ENCODE data around the gene NDFIP2.
"Not testable (repeated sequence)": the region's sequence is repeated elsewhere in the genome, so short reads cannot be mapped to it uniquely, and the experiment has no call there.

NDFIP2 gene

DNA sequence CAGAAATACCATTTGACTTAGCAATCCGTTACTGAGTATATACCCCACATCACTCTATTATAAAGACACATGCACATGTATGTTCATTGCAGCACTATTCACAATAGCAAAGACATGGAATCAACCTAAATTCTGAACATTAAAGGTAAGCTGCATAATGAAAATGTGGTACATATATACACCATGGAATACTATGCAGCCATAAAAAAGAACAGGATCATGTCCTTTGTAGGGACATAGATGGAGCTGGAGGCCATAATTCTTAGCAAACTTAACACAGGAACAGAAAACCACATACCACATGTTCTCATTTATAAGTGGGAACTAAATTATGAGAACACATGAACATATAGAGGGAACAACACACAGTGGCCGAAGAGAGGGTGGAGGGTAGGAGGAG is 85.2 kb downstream of the NDFIP2 start:
- H2BK5ac ChIP-seq (ENCODE audit: low read depth, low read length, poor library complexity): no peak overlapping the region
- WGBS (ENCODE audit: extremely low coverage, insufficient coverage, insufficient read length): no CpG with 5 or more reads among the region's 2 CpGs
- peaks cover 3% of the 10 kb centered on the region for H3K9me3 ChIP-seq (ENCODE audit: insufficient read depth, low read depth, low read length)
- H4K91ac ChIP-seq (ENCODE audit: low read depth, low read length): no peak overlapping the region
- H4K8ac ChIP-seq (ENCODE audit: low read depth, low read length): no peak overlapping the region
- no peak overlapping the region for H2BK120ac ChIP-seq (ENCODE audit: insufficient read depth, low read length, poor library complexity)
- no peak overlapping the region for H2AK5ac ChIP-seq (ENCODE audit: low read length)
- H3K79me2 ChIP-seq (ENCODE audit: control insufficient read depth, insufficient read depth, low read length, poor library complexity): no peaks in the 10 kb centered on the region
- no peak overlapping the region for H2AFZ ChIP-seq (ENCODE audit: insufficient read depth, low read length, poor library complexity)
- no peak overlapping the region for H3K14ac ChIP-seq (ENCODE audit: low read length)
- H3K27me3 ChIP-seq (ENCODE audit: insufficient read depth, low read length): no peaks in the 10 kb centered on the region
- H3K4me1 ChIP-seq (ENCODE audit: control insufficient read depth in 1 of 2, insufficient read depth in 2 of 2, low read length in 2 of 2): peaks cover 0 to under 1% of the 10 kb centered on the region in 2 experiments
- H3K9ac ChIP-seq (ENCODE audit: low read length): no peak overlapping the region
- H3K27ac ChIP-seq (ENCODE audit: low read depth, low read length): no peak overlapping the region
- no peak overlapping the region for H3K4me3 ChIP-seq (ENCODE audit: low read depth, low read length)
- H3K4ac ChIP-seq (ENCODE audit: low read depth, low read length): no peak overlapping the region
- no peak overlapping the region for H2BK12ac ChIP-seq (ENCODE audit: low read length)
- no peak for DNase-seq
- H4K12ac ChIP-seq (ENCODE audit: low read depth, low read length): no peak overlapping the region
- peaks cover 0 to 1% of the 10 kb centered on the region in 2 experiments for H3K36me3 ChIP-seq (ENCODE audit: control insufficient read depth in 1 of 2, insufficient read depth in 2 of 2, low read length in 2 of 2)
- H3K18ac ChIP-seq (ENCODE audit: low read length): no peak overlapping the region
- H3K4me2 ChIP-seq (ENCODE audit: low read length): no peak overlapping the region
- H3K79me1 ChIP-seq (ENCODE audit: low read length): no peaks in the 10 kb centered on the region
- H3K23ac ChIP-seq (ENCODE audit: low read length): no peak overlapping the region

DNA sequence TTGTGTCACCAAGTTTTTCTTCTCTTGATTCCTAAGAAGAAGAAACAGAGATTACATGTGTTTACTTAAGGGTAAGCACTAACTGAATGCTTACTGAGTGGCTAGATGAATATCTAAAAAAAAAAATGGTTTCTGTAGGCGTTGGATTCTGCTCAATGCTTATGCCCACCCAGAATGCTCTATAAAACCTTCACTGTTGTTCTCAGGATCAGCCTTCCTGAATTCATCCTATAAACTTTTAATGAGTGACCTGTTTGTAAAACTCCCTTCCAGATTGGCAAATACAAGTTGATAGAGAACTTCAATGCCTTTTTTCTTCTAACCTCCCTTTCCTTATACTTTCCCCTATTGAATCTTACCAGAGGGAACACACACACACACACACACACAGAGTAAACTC is 90.2 kb downstream of the NDFIP2 start:
- no peak overlapping the region for H3K27ac ChIP-seq (ENCODE audit: low read depth, low read length)
- no peak overlapping the region for H3K4ac ChIP-seq (ENCODE audit: low read depth, low read length)

DNA sequence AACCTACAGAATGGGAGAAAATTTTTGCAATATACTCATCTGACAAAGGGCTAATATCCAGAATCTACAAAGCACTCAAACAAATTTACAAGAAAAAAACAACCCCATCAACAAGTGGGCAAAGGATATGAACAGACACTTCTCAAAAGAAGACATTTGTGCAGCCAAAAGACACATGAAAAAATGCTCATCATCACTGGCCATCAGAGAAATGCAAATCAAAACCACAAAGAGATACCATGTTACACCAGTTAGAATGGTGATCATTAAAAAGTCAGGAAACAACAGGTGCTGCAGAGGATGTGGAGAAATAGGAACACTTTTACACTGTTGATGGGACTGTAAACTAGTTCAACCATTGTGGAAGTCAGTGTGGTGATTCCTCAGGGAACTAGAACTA is 92.9 kb downstream of the NDFIP2 start:
- H3K18ac ChIP-seq (ENCODE audit: low read length); H3K4me1 ChIP-seq (ENCODE audit: control insufficient read depth in 1 of 2, insufficient read depth in 2 of 2, low read length in 2 of 2); H3K79me1 ChIP-seq (ENCODE audit: low read length): not testable (repeated sequence)

More for the DNA sequence above, 90.2 kb downstream of the NDFIP2 start:
- no peak overlapping the region for H4K8ac ChIP-seq (ENCODE audit: low read depth, low read length)
- no peak overlapping the region for H3K14ac ChIP-seq (ENCODE audit: low read length)
- no peaks in the 10 kb centered on the region for H3K27me3 ChIP-seq (ENCODE audit: insufficient read depth, low read length)
- no peak overlapping the region for H3K18ac ChIP-seq (ENCODE audit: low read length)
- H2AK5ac ChIP-seq (ENCODE audit: low read length): no peak overlapping the region
- no peaks in the 10 kb centered on the region for H3K79me1 ChIP-seq (ENCODE audit: low read length)
- H3K4me2 ChIP-seq (ENCODE audit: low read length): no peak overlapping the region
- H3K4me1 ChIP-seq (ENCODE audit: control insufficient read depth in 1 of 2, insufficient read depth in 2 of 2, low read length in 2 of 2): no peaks in the 10 kb centered on the region
- H2AFZ ChIP-seq (ENCODE audit: insufficient read depth, low read length, poor library complexity): no peak overlapping the region
- no peaks in the 10 kb centered on the region for H3K79me2 ChIP-seq (ENCODE audit: control insufficient read depth, insufficient read depth, low read length, poor library complexity)
- H2BK5ac ChIP-seq (ENCODE audit: low read depth, low read length, poor library complexity): no peak overlapping the region
- H4K91ac ChIP-seq (ENCODE audit: low read depth, low read length): no peak overlapping the region
- H3K9ac ChIP-seq (ENCODE audit: low read length): no peak overlapping the region
- no peak overlapping the region for H3K4me3 ChIP-seq (ENCODE audit: low read depth, low read length)
- WGBS (ENCODE audit: extremely low coverage, insufficient coverage, insufficient read length): no CpG with 5 or more reads among the region's 1 CpG
- H3K36me3 ChIP-seq (ENCODE audit: control insufficient read depth in 1 of 2, insufficient read depth in 2 of 2, low read length in 2 of 2): no peaks in the 10 kb centered on the region
- no peak overlapping the region for H3K23ac ChIP-seq (ENCODE audit: low read length)
- peaks cover 2% of the 10 kb centered on the region for H3K9me3 ChIP-seq (ENCODE audit: insufficient read depth, low read depth, low read length)
- DNase-seq: no peak
- no peak overlapping the region for H2BK120ac ChIP-seq (ENCODE audit: insufficient read depth, low read length, poor library complexity)
- no peak overlapping the region for H4K12ac ChIP-seq (ENCODE audit: low read depth, low read length)
- no peak overlapping the region for H2BK12ac ChIP-seq (ENCODE audit: low read length)

DNA sequence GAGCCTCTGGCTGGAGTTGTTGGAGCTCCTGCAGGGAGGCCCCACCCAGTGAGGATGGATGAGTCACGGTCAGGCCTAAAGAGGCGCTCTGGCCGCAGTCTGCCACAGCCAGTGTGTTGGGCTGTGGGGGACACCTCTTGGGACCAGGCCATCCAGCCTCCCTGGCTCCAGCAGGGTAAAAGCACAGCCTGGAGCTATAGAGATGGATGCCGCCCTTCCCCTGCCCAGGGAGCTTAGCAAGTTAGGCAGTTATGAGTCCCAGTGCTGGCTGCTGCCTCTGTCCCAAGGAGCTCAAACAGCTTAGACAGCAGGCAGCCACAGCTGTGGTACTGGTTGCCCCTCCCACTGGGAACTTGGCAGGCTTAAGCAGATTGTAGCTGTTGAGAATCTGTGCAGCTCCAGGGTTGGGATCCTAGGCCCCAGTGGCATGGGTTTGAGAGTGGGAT is 100.9 kb downstream of the NDFIP2 start:
- no peaks in the 10 kb centered on the region for H3K79me1 ChIP-seq (ENCODE audit: low read length)
- H2BK12ac ChIP-seq (ENCODE audit: low read length): no peak overlapping the region
- no peak overlapping the region for H3K4ac ChIP-seq (ENCODE audit: low read depth, low read length)
- H3K14ac ChIP-seq (ENCODE audit: low read length): no peak overlapping the region
- H3K23ac ChIP-seq (ENCODE audit: low read length): no peak overlapping the region
- no peaks in the 10 kb centered on the region for H3K36me3 ChIP-seq (ENCODE audit: control insufficient read depth in 1 of 2, insufficient read depth in 2 of 2, low read length in 2 of 2)
- no peak overlapping the region for H3K18ac ChIP-seq (ENCODE audit: low read length)
- H3K27me3 ChIP-seq (ENCODE audit: insufficient read depth, low read length): no peaks in the 10 kb centered on the region
- H4K8ac ChIP-seq (ENCODE audit: low read depth, low read length): no peak overlapping the region
- no peak overlapping the region for H2BK120ac ChIP-seq (ENCODE audit: insufficient read depth, low read length, poor library complexity)
- H4K91ac ChIP-seq (ENCODE audit: low read depth, low read length): no peak overlapping the region
- no peak overlapping the region for H3K27ac ChIP-seq (ENCODE audit: low read depth, low read length)
- no peak overlapping the region for H3K9ac ChIP-seq (ENCODE audit: low read length)
- H2AK5ac ChIP-seq (ENCODE audit: low read length): no peak overlapping the region
- no peak overlapping the region for H2BK5ac ChIP-seq (ENCODE audit: low read depth, low read length, poor library complexity)
- H3K4me3 ChIP-seq (ENCODE audit: low read depth, low read length): no peak overlapping the region
- no peak overlapping the region for H4K12ac ChIP-seq (ENCODE audit: low read depth, low read length)
- H3K9me3 ChIP-seq (ENCODE audit: insufficient read depth, low read depth, low read length): no peaks in the 10 kb centered on the region
- H2AFZ ChIP-seq (ENCODE audit: insufficient read depth, low read length, poor library complexity): no peak overlapping the region
- H3K4me2 ChIP-seq (ENCODE audit: low read length): no peak overlapping the region
- peaks cover 2 to 7% of the 10 kb centered on the region in 2 experiments for H3K4me1 ChIP-seq (ENCODE audit: control insufficient read depth in 1 of 2, insufficient read depth in 2 of 2, low read length in 2 of 2)
- DNase-seq: no peak
- no CpG with 5 or more reads among the region's 4 CpGs for WGBS (ENCODE audit: extremely low coverage, insufficient coverage, insufficient read length)
- H3K79me2 ChIP-seq (ENCODE audit: control insufficient read depth, insufficient read depth, low read length, poor library complexity): no peaks in the 10 kb centered on the region

More for the DNA sequence above, 92.9 kb downstream of the NDFIP2 start:
- not testable (repeated sequence) for H3K27ac ChIP-seq (ENCODE audit: low read depth, low read length); H3K4me3 ChIP-seq (ENCODE audit: low read depth, low read length); H3K4ac ChIP-seq (ENCODE audit: low read depth, low read length); H3K9me3 ChIP-seq (ENCODE audit: insufficient read depth, low read depth, low read length); H3K9ac ChIP-seq (ENCODE audit: low read length); H3K79me2 ChIP-seq (ENCODE audit: control insufficient read depth, insufficient read depth, low read length, poor library complexity); H3K36me3 ChIP-seq (ENCODE audit: control insufficient read depth in 1 of 2, insufficient read depth in 2 of 2, low read length in 2 of 2); H3K4me2 ChIP-seq (ENCODE audit: low read length); H2BK120ac ChIP-seq (ENCODE audit: insufficient read depth, low read length, poor library complexity); H4K8ac ChIP-seq (ENCODE audit: low read depth, low read length); H2BK5ac ChIP-seq (ENCODE audit: low read depth, low read length, poor library complexity); H3K27me3 ChIP-seq (ENCODE audit: insufficient read depth, low read length); H4K91ac ChIP-seq (ENCODE audit: low read depth, low read length); H3K23ac ChIP-seq (ENCODE audit: low read length); H2AFZ ChIP-seq (ENCODE audit: insufficient read depth, low read length, poor library complexity); H2AK5ac ChIP-seq (ENCODE audit: low read length); DNase-seq; H4K12ac ChIP-seq (ENCODE audit: low read depth, low read length); H2BK12ac ChIP-seq (ENCODE audit: low read length); H3K14ac ChIP-seq (ENCODE audit: low read length)
